GM12878 (cell line): ENCODE results near the gene SEMA7A. TPM values are rescaled to one million over a fixed set of nuclear protein-coding genes. Genes with fewer than 3 reads are reported as not detected.

Source experiments
- ATAC-seq: fragments of 200-7000 bp; cut with Tn5 transposase; 3 replicates; pipeline ENCODE4 v1.9.1; 2020; ENCODE audit warnings: mild to moderate bottlenecking, moderate library complexity
- BruUV-seq: library from RNA; stranded (reverse); fragments of 400-500 nt; replicated peaks from 2 replicates; lab custom pipeline; 2021; lab: Mats Ljungman, UMichigan
- CTCF ChIA-PET: fragments of 300-600 bp; sonication (Branson Sonifier 250); formaldehyde crosslinking; extraction: SDS; loops from one replicate; lab custom pipeline; 2021; ENCODE audit warnings: inconsistent platforms; lab: Yijun Ruan, JAX
- POLR2A ChIA-PET: fragments of 350-600 bp; formaldehyde crosslinking; extraction: SDS; loops from one replicate; lab custom pipeline; 2021; ENCODE audit warnings: inconsistent platforms; lab: Charles Lee
- RAD21 ChIA-PET: fragments of 300-600 bp; sonication (Branson Sonifier 250); formaldehyde crosslinking; loops from one replicate; lab custom pipeline; 2023; ENCODE audit warnings: antibody characterized with exemption; ENCODE audit not compliant: unreplicated experiment; lab: Charles Lee
- SMC1A ChIA-PET: fragments of 300-600 bp; sonication (Branson Sonifier 250); formaldehyde crosslinking; loops from one replicate; lab custom pipeline; 2023; ENCODE audit not compliant: unreplicated experiment, uncharacterized antibody; lab: Charles Lee
- DNase-seq: peaks from one replicate; pipeline ENCODE4 v3.0.0-alpha.2; 2011; ENCODE audit warnings: low read depth, low spot score
- FAIRE-seq: peaks from 3 replicates; lab custom pipeline; 2011; peaks lifted over from hg19 to GRCh38; lab: Jason Lieb, UNC
- H2AFZ ChIP-seq: 2 replicates; pipeline ENCODE4 v1.6.0; 2011; ENCODE audit warnings: low read depth, low read length, control low read depth; ENCODE audit not compliant: control insufficient read depth
- H3K27ac ChIP-seq: 2 replicates; pipeline ENCODE4 v1.5.1; 2011; ENCODE audit warnings: control low read depth; ENCODE audit not compliant: control insufficient read depth, insufficient read depth
- H3K27me3 ChIP-seq, 2 experiments: replicated peaks in 1 of 2; 2 replicates each; pipeline versions ENCODE4 v1.6.0 to v1.6.1; 2011; ENCODE audit warnings: low read length in 1 of 2; ENCODE audit not compliant: control insufficient read depth in 2 of 2, insufficient read depth in 2 of 2
- H3K36me3 ChIP-seq, 2 experiments: 2 replicates each; pipeline ENCODE4 v1.5.1; 2011; ENCODE audit warnings: low read length in 1 of 2; ENCODE audit not compliant: control insufficient read depth in 2 of 2, insufficient read depth in 2 of 2
- H3K4me1 ChIP-seq: 2 replicates; pipeline ENCODE4 v1.6.1; 2011; ENCODE audit warnings: mild to moderate bottlenecking, low read length, moderate library complexity, mixed read lengths; ENCODE audit not compliant: control insufficient read depth, insufficient read depth
- H3K4me2 ChIP-seq: 2 replicates; pipeline ENCODE4 v1.6.0; 2011; ENCODE audit warnings: control low read depth; ENCODE audit not compliant: control insufficient read depth, insufficient read depth
- H3K4me3 ChIP-seq: fragments of 200-600 bp; sonication (generic); 2 replicates; pipeline ENCODE4 v1.5.1; 2016
- H3K79me2 ChIP-seq: 2 replicates; pipeline ENCODE4 v1.6.0; 2011; ENCODE audit warnings: low read length; ENCODE audit not compliant: control insufficient read depth, insufficient read depth
- H3K9ac ChIP-seq: 2 replicates; pipeline ENCODE4 v1.8.0; 2011; ENCODE audit warnings: low read length, control low read depth, mixed read lengths; ENCODE audit not compliant: control insufficient read depth, insufficient read depth
- H3K9me3 ChIP-seq: replicated peaks from 3 replicates; pipeline ENCODE4 v1.5.1; 2011; ENCODE audit warnings: mild to moderate bottlenecking, low read length; ENCODE audit not compliant: control insufficient read depth, insufficient read depth
- H4K20me1 ChIP-seq: 2 replicates; pipeline ENCODE4 v1.6.0; 2011; ENCODE audit not compliant: control insufficient read depth, insufficient read depth
- CHD1 ChIP-seq: IDR thresholded peaks from 2 replicates; pipeline ENCODE4 v1.6.1; 2012; ENCODE audit warnings: low read depth, low read length, improper control_type of control experiment
- EZH2 ChIP-seq: IDR thresholded peaks from 2 replicates; pipeline ENCODE4 v1.6.1; 2012; ENCODE audit warnings: low read depth, mild to moderate bottlenecking, control low read depth, inconsistent platforms, low read length, borderline replicate concordance; ENCODE audit not compliant: control insufficient read depth
- KDM1A ChIP-seq: fragments of 200-600 bp; sonication (generic); IDR thresholded peaks from 2 replicates; pipeline ENCODE4 v1.6.1; 2016; ENCODE audit warnings: borderline replicate concordance
- LARP7 ChIP-seq: fragments of 450-650 bp; IDR thresholded peaks from 2 replicates; pipeline ENCODE4 v1.6.1; 2017; ENCODE audit warnings: mild to moderate bottlenecking
- NFYA ChIP-seq: IDR thresholded peaks from 2 replicates; pipeline ENCODE4 v1.6.1; 2011; ENCODE audit warnings: low read depth, mild to moderate bottlenecking, low read length, improper control_type of control experiment, borderline replicate concordance
- NRF1 ChIP-seq: conservative IDR thresholded peaks from 2 replicates; pipeline ENCODE4 v1.6.1; 2011; ENCODE audit warnings: mild to moderate bottlenecking, low read depth, low read length, improper control_type of control experiment
- RAD21 ChIP-seq: IDR thresholded peaks from 2 replicates; pipeline ENCODE4 v1.6.1; 2011; ENCODE audit warnings: mild to moderate bottlenecking, low read depth, low read length, moderate library complexity; ENCODE audit not compliant: insufficient read depth
- SRF ChIP-seq, 2 experiments: IDR thresholded peaks; 2 replicates each; pipeline ENCODE4 v1.6.1; 2011; ENCODE audit warnings: low read depth in 2 of 2, low read length in 2 of 2, mild to moderate bottlenecking in 1 of 2, moderate library complexity in 1 of 2
- TCF3 ChIP-seq: IDR thresholded peaks from 2 replicates; pipeline ENCODE4 v1.6.1; 2012; ENCODE audit warnings: low read depth, mild to moderate bottlenecking, low read length, borderline replicate concordance; ENCODE audit not compliant: insufficient read depth
- YBX1 ChIP-seq: fragments of 450-650 bp; IDR thresholded peaks from 2 replicates; pipeline ENCODE4 v1.6.1; 2016; ENCODE audit warnings: antibody characterized with exemption
- WGBS: methylation state at CpG from one replicate; pipeline ENCODE4 v1.1.6; 2016; ENCODE audit warnings: low lambda C conversion rate; ENCODE audit not compliant: insufficient replicate concordance, insufficient coverage; ENCODE audit errors: missing lambda C conversion rate; 5-methylcytosine and 5-hydroxymethylcytosine counted together
- in situ Hi-C: fragments of 300-500 bp; cut with MboI; formaldehyde crosslinking; loops from 9 replicates; pipeline ENCODE4 v1.14.3; 2018; ENCODE audit warnings: mixed read lengths
- intact Hi-C: fragments of 100-400 bp; cut with micrococcal nuclease; formaldehyde crosslinking; loops from one replicate; pipeline ENCODE4 v1.14.2; 2022; ENCODE audit not compliant: unreplicated experiment
- polyA plus RNA-seq, 11 experiments: library from polyadenylated mRNA; depleted of rRNA in 4 of 11; unstranded in 6 of 11; stranded (reverse) in 5 of 11; fragments of >200 nt; fragmentation: Nextera tagmentation in 4 of 11; fragmentation: Illumina TruSeq in 1 of 11; extraction: Ambion mirVana in 4 of 11; extraction: Trizol in 1 of 11; gene quantifications; 1 replicate in 1 of 11; 2 replicates in 10 of 11; pipeline versions ENCODE4 v1.2.1 to v1.2.3, GENCODE V29; 2011 to 2016; ENCODE audit warnings: inconsistent platforms in 2 of 11, missing spikeins in 2 of 11, low read depth in 1 of 11
- total RNA-seq, 4 experiments: library from RNA; depleted of rRNA in 3 of 4; stranded (reverse); fragments of >200 nt in 3 of 4; fragmentation: Illumina TruSeq in 1 of 4; extraction: Trizol in 1 of 4; gene quantifications; 2 replicates each; pipeline versions ENCODE4 v1.2.1 to v1.2.3, GENCODE V29; 2013 to 2021
- TF ChIP-seq, protein P1 (sequence below): fragments of 450-650 bp; IDR thresholded peaks from 2 replicates; pipeline ENCODE4 v1.6.1; 2016; ENCODE audit warnings: mild to moderate bottlenecking
- TF ChIP-seq, protein P2 (sequence below): fragments of 450-650 bp; IDR thresholded peaks from 2 replicates; pipeline ENCODE4 v1.6.1; 2017; ENCODE audit warnings: borderline replicate concordance
- TF ChIP-seq, protein P3 (sequence below): fragments of 450-650 bp; conservative IDR thresholded peaks from 2 replicates; pipeline ENCODE4 v1.6.1; 2017; ENCODE audit warnings: mild to moderate bottlenecking, moderate library complexity

Gene SEMA7A
- total and polyA plus RNA-seq, 10 of the 15 experiments (the other 5 are each of a cell fraction or from before 2014, with no cell fraction given): 0.08 to 112 (median 53.5) TPM

DNA sequence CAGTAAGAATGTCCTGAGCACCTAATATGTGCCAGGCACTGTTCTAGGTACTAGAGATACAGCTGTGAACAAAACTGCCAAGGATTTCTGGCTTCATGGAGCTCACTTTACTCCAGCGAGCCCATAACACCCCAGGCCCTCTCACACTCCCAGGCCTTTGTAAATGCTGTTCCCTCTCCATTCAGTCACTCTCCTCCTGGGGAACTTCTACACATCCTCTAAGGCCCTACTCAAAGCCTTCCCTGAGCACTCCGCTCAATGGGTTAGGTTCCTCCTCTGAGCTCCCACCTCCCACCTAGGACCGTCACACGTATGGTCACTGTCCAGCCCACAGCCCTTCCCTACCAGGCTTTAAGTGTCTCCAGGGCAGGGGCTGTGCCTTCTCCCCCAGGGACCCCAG, 27.2 kb downstream of the SEMA7A start:
- TF ChIP-seq NRF1: no peak
- TF ChIP-seq KDM1A: no peak
- TF ChIP-seq CHD1: no peak
- TF ChIP-seq, protein P1, sequence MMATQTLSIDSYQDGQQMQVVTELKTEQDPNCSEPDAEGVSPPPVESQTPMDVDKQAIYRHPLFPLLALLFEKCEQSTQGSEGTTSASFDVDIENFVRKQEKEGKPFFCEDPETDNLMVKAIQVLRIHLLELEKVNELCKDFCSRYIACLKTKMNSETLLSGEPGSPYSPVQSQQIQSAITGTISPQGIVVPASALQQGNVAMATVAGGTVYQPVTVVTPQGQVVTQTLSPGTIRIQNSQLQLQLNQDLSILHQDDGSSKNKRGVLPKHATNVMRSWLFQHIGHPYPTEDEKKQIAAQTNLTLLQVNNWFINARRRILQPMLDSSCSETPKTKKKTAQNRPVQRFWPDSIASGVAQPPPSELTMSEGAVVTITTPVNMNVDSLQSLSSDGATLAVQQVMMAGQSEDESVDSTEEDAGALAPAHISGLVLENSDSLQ: no peak
- no peak for TF ChIP-seq NFYA
- TF ChIP-seq RAD21: no peak
- TF ChIP-seq TCF3: no peak
- TF ChIP-seq, protein P2, sequence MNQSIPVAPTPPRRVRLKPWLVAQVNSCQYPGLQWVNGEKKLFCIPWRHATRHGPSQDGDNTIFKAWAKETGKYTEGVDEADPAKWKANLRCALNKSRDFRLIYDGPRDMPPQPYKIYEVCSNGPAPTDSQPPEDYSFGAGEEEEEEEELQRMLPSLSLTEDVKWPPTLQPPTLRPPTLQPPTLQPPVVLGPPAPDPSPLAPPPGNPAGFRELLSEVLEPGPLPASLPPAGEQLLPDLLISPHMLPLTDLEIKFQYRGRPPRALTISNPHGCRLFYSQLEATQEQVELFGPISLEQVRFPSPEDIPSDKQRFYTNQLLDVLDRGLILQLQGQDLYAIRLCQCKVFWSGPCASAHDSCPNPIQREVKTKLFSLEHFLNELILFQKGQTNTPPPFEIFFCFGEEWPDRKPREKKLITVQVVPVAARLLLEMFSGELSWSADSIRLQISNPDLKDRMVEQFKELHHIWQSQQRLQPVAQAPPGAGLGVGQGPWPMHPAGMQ: no peak
- no peak for TF ChIP-seq EZH2
- TF ChIP-seq YBX1: no peak
- TF ChIP-seq LARP7: no peak
- TF ChIP-seq, protein P3, sequence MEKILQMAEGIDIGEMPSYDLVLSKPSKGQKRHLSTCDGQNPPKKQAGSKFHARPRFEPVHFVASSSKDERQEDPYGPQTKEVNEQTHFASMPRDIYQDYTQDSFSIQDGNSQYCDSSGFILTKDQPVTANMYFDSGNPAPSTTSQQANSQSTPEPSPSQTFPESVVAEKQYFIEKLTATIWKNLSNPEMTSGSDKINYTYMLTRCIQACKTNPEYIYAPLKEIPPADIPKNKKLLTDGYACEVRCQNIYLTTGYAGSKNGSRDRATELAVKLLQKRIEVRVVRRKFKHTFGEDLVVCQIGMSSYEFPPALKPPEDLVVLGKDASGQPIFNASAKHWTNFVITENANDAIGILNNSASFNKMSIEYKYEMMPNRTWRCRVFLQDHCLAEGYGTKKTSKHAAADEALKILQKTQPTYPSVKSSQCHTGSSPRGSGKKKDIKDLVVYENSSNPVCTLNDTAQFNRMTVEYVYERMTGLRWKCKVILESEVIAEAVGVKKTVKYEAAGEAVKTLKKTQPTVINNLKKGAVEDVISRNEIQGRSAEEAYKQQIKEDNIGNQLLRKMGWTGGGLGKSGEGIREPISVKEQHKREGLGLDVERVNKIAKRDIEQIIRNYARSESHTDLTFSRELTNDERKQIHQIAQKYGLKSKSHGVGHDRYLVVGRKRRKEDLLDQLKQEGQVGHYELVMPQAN: no peak
- TF ChIP-seq SRF (IDR thresholded peaks at IDR 0.05; ENCODE audit: low read depth in 2 of 2, low read length in 2 of 2): no peak
- TF ChIP-seq, all 136 proteins: peak for 0
- Histone ChIP-seq H3K9ac (no peak overlapping the region), H3K4me2 (no peak overlapping the region), H3K4me1 (peaks cover 47% of the 10 kb centered on the region), H2AFZ (no peak overlapping the region), H3K9me3 (no peaks in the 10 kb centered on the region), H3K4me3 (no peak overlapping the region), H4K20me1 (no peaks in the 10 kb centered on the region), H3K36me3 (peaks cover 12 to 19% of the 10 kb centered on the region in 2 experiments), H3K79me2 (peaks cover 9% of the 10 kb centered on the region), H3K27ac (no peak overlapping the region; the same call in 1 of the 2 replicates), H3K27me3 (no peaks in the 10 kb centered on the region)
- no peak for DNase-seq
- in situ Hi-C loops: no loop called here
- no peak for ATAC-seq
- ChIA-PET POLR2A (interaction anchor here (0.7 to 15.4 kb wide), 4 partner anchors 12 to 208 kb away, joined by 3 to 325 read pairs (median 152); partner anchors contain the start of gene SEMA7A), RAD21 (interaction anchor here (1.4 to 20.3 kb wide), 3 partner anchors 10 to 22 kb away, joined by 8 to 496 read pairs (median 262); partner anchors contain the start of gene SEMA7A), CTCF (interaction anchor here (0.9 to 15.7 kb wide), 5 partner anchors 10 to 32 kb away, joined by 3 to 226 read pairs (median 6); no protein-coding TSS in a partner anchor), SMC1A (interaction anchor here (0.8 to 10.9 kb wide), 9 partner anchors 12 to 37 kb away, joined by 3 to 182 read pairs (median 3); partner anchors contain the start of gene SEMA7A)
- intact Hi-C loops: no loop called here
- 93% methylated on average over 4 of the region's 4 CpGs for whole genome bisulfite sequencing
- FAIRE-seq: no peak
- no TSS peak for BruUV-seq
